ENCODE data around the gene TRIP13. TPM values are rescaled to one million over a fixed set of nuclear protein-coding genes. Genes with fewer than 3 reads are reported as not detected.

The TRIP13 gene
- total RNA-seq, 1 experiment from 2014 or later = 69.0 TPM

GRCh38 chr5:858726-859125 is 34.0 kb upstream of the TRIP13 start:
- no peaks in the 10 kb centered on the region for H3K9me3 ChIP-seq (ENCODE audit: low read length)
- H3K9me2 ChIP-seq (replicated peaks; ENCODE audit: low read length) = no peaks in the 10 kb centered on the region
- H3K4me3 ChIP-seq (ENCODE audit: low read length) = no peak overlapping the region
- H2AFZ ChIP-seq (ENCODE audit: low read length) = no peak overlapping the region
- POLR2A ChIA-PET (ENCODE audit: unreplicated experiment) = no interaction called here
- peaks cover 14% of the 10 kb centered on the region; the same call in 1 of the 2 replicates for H3K36me3 ChIP-seq (ENCODE audit: low read depth, low read length)
- no peak overlapping the region for H3K9ac ChIP-seq (ENCODE audit: low read length)
- H3K79me2 ChIP-seq (ENCODE audit: low read length) = no peaks in the 10 kb centered on the region
- no peaks in the 10 kb centered on the region for H3K4me1 ChIP-seq (ENCODE audit: insufficient read depth, low read length)
- no peaks in the 10 kb centered on the region for H4K20me1 ChIP-seq (ENCODE audit: low read length)
- no TSS peak for BruUV-seq (replicated peaks)
- intact Hi-C loops (cut with micrococcal nuclease) = no loop called here
- no peak overlapping the region for H3K4me2 ChIP-seq (ENCODE audit: low read length)
- no peak overlapping the region for H3K27ac ChIP-seq (ENCODE audit: low read length)
- CTCF ChIA-PET = no interaction called here
- no peak for ATAC-seq
- TF ChIP-seq EZH2phosphoT487 (IDR thresholded peaks at IDR 0.05; ENCODE audit: borderline replicate concordance, low read length) = no peak
- no peak for TF ChIP-seq EZH2 (IDR thresholded peaks at IDR 0.05; ENCODE audit: low read length, unreplicated experiment)
- no peak for TF ChIP-seq CTCF (conservative IDR thresholded peaks at IDR 0.05; ENCODE audit: low read depth, low read length)
- no peak for DNase-seq
- H3K27me3 ChIP-seq (ENCODE audit: low read length) = no peaks in the 10 kb centered on the region
- no peaks in the 10 kb centered on the region for H3F3A ChIP-seq (ENCODE audit: low read length, unreplicated experiment)

- H3K4me1 ChIP-seq (ENCODE audit: insufficient read depth, low read length) = no peaks in the 10 kb centered on the region
These were observed 33.3 kb upstream of the TRIP13 start for GRCh38 chr5:859391-859790.

More at GRCh38 chr5:859391-859790, 33.3 kb upstream of the TRIP13 start:
- ATAC-seq = no peak
- CTCF ChIA-PET = no interaction called here
- DNase-seq = no peak
- BruUV-seq (replicated peaks) = no TSS peak
- Histone ChIP-seq H3K4me2 (ENCODE audit: low read length) (no peak overlapping the region), H3K9me2 (replicated peaks; ENCODE audit: low read length) (no peaks in the 10 kb centered on the region), H4K20me1 (ENCODE audit: low read length) (no peaks in the 10 kb centered on the region), H2AFZ (ENCODE audit: low read length) (no peak overlapping the region), H3F3A (ENCODE audit: low read length, unreplicated experiment) (no peaks in the 10 kb centered on the region), H3K27ac (ENCODE audit: low read length) (no peak overlapping the region), H3K36me3 (ENCODE audit: low read depth, low read length) (peaks cover 18% of the 10 kb centered on the region; the same call in 1 of the 2 replicates), H3K9me3 (ENCODE audit: low read length) (no peaks in the 10 kb centered on the region), H3K4me3 (ENCODE audit: low read length) (no peak overlapping the region), H3K79me2 (ENCODE audit: low read length) (no peaks in the 10 kb centered on the region), H3K27me3 (ENCODE audit: low read length) (no peaks in the 10 kb centered on the region), H3K9ac (ENCODE audit: low read length) (no peak overlapping the region)
- TF ChIP-seq EZH2phosphoT487 (IDR thresholded peaks at IDR 0.05; ENCODE audit: borderline replicate concordance, low read length) = no peak
- TF ChIP-seq EZH2 (IDR thresholded peaks at IDR 0.05; ENCODE audit: low read length, unreplicated experiment) = no peak
- TF ChIP-seq CTCF (conservative IDR thresholded peaks at IDR 0.05; ENCODE audit: low read depth, low read length) = no peak
- intact Hi-C loops (cut with micrococcal nuclease) = no loop called here
- POLR2A ChIA-PET (ENCODE audit: unreplicated experiment) = no interaction called here

Data from PC-3 (cell line).